ENCODE results near the gene ACR.

GRCh38 chr22:50705219-50705691 lies 32.7 kb upstream of the ACR start:
- no peak for TF ChIP-seq YY1 (IDR thresholded peaks at IDR 0.05; ENCODE audit: insufficient read depth, insufficient read length)
- no peak for TF ChIP-seq SUZ12 (IDR thresholded peaks at IDR 0.05; ENCODE audit: extremely low read depth, insufficient read depth, insufficient read length)
- no peak for TF ChIP-seq ZNF274 (IDR thresholded peaks at IDR 0.05; ENCODE audit: low read depth, low read length)

Measured in NT2/D1 (cell line).